Duodenal mucosa (tissue), 2 donors: Measurements from ENCODE around the gene AHI1.

ENCODE experiments used
- H3K27ac ChIP-seq: one replicate; pipeline ENCODE4 v1.7.0; 2013; ENCODE audit warnings: low read depth, low read length
- H3K27me3 ChIP-seq, 2 donors: one replicate each; pipeline ENCODE4 v1.7.0; 2013; ENCODE audit warnings: low read length in 2 of 2, control low read depth in 1 of 2; ENCODE audit not compliant: insufficient read depth in 2 of 2, control insufficient read depth in 1 of 2
- H3K36me3 ChIP-seq, 2 donors: one replicate each; pipeline ENCODE4 v1.7.0; 2013; ENCODE audit warnings: low read length in 2 of 2, control low read depth in 1 of 2; ENCODE audit not compliant: insufficient read depth in 2 of 2, control insufficient read depth in 1 of 2
- H3K4me1 ChIP-seq, 2 donors: one replicate each; pipeline ENCODE4 v1.7.0; 2013; ENCODE audit warnings: low read length in 2 of 2, control low read depth in 1 of 2; ENCODE audit not compliant: insufficient read depth in 2 of 2, control insufficient read depth in 1 of 2
- H3K4me3 ChIP-seq, 2 donors: one replicate each; pipeline ENCODE4 v1.7.0; 2013; ENCODE audit warnings: low read length in 2 of 2, low read depth in 1 of 2
- H3K9ac ChIP-seq, 2 donors: one replicate each; pipeline ENCODE4 v1.7.0; 2013; ENCODE audit warnings: low read length in 2 of 2, low read depth in 1 of 2
- H3K9me3 ChIP-seq, 2 donors: one replicate each; pipeline ENCODE4 v1.7.0; 2013; ENCODE audit warnings: low read length in 2 of 2, control low read depth in 1 of 2; ENCODE audit not compliant: control insufficient read depth in 1 of 2

Gene AHI1

GRCh38 chr6:135506270-135506997 lies 8.9 kb upstream of the AHI1 start:
- H3K9me3 ChIP-seq, result no peaks in the 10 kb centered on the region

GRCh38 chr6:135505648-135506047 lies 8.1 kb upstream of the AHI1 start:
- Histone ChIP-seq H3K9ac (peak overlapping the region in 1 of 2 donors; percentile 10), H3K36me3 (no peaks in the 10 kb centered on the region), H3K4me3 (no peak overlapping the region), H3K9me3 (no peaks in the 10 kb centered on the region), H3K27me3 (no peaks in the 10 kb centered on the region), H3K4me1 (peaks cover 14 to 15% of the 10 kb centered on the region in 2 donors), H3K27ac (no peak overlapping the region)

More at GRCh38 chr6:135506270-135506997, 8.9 kb upstream of the AHI1 start:
- Histone ChIP-seq H3K27me3 (no peaks in the 10 kb centered on the region), H3K9ac (peak overlapping the region in 1 of 2 donors; percentile 10), H3K27ac (no peak overlapping the region), H3K4me1 (peaks cover 14 to 15% of the 10 kb centered on the region in 2 donors), H3K4me3 (no peak overlapping the region), H3K36me3 (no peaks in the 10 kb centered on the region)

- Histone ChIP-seq H3K9ac (no peak overlapping the region), H3K27ac (no peak overlapping the region), H3K27me3 (no peaks in the 10 kb centered on the region), H3K36me3 (no peaks in the 10 kb centered on the region), H3K4me3 (no peak overlapping the region), H3K4me1 (peaks cover 14 to 15% of the 10 kb centered on the region in 2 donors), H3K9me3 (no peaks in the 10 kb centered on the region)
Observed at GRCh38 chr6:135505222-135505621, 7.7 kb upstream of the AHI1 start.

GRCh38 chr6:135504734-135505133 lies 7.2 kb upstream of the AHI1 start:
- Histone ChIP-seq H3K9me3 (no peaks in the 10 kb centered on the region), H3K27ac (no peak overlapping the region), H3K36me3 (no peaks in the 10 kb centered on the region), H3K27me3 (no peaks in the 10 kb centered on the region), H3K4me1 (peaks cover 14 to 15% of the 10 kb centered on the region in 2 donors), H3K9ac (no peak overlapping the region), H3K4me3 (no peak overlapping the region)

- Histone ChIP-seq H3K27me3 (no peaks in the 10 kb centered on the region), H3K27ac (no peak overlapping the region), H3K9ac (no peak overlapping the region), H3K36me3 (no peaks in the 10 kb centered on the region), H3K4me1 (peaks cover 18 to 19% of the 10 kb centered on the region in 2 donors), H3K9me3 (no peaks in the 10 kb centered on the region), H3K4me3 (no peak overlapping the region)
Observed at GRCh38 chr6:135503703-135504475, 6.3 kb upstream of the AHI1 start.

- Histone ChIP-seq H3K9ac (no peak overlapping the region), H3K27me3 (no peaks in the 10 kb centered on the region), H3K27ac (no peak overlapping the region), H3K9me3 (no peaks in the 10 kb centered on the region), H3K4me3 (no peak overlapping the region), H3K36me3 (no peaks in the 10 kb centered on the region), H3K4me1 (peaks cover 7 to 16% of the 10 kb centered on the region in 2 donors)
Observed at GRCh38 chr6:135499441-135500340, 2.2 kb upstream of the AHI1 start.

- no peaks in the 10 kb centered on the region for H3K27me3 ChIP-seq
Observed at GRCh38 chr6:135498185-135498841, 773 bp upstream of the AHI1 start.

GRCh38 chr6:135496800-135497411 lies 634 bp downstream of the AHI1 start:
- Histone ChIP-seq H3K36me3 (no peaks in the 10 kb centered on the region), H3K4me1 (peaks cover 7 to 16% of the 10 kb centered on the region in 2 donors), H3K9ac (peak overlapping the region; percentile 94 to 96), H3K9me3 (no peaks in the 10 kb centered on the region), H3K27ac (peak overlapping the region; percentile 91), H3K4me3 (peak overlapping the region; percentile 92 to 93), H3K27me3 (no peaks in the 10 kb centered on the region)

More at GRCh38 chr6:135498185-135498841, 773 bp upstream of the AHI1 start:
- H3K4me1 ChIP-seq, result peaks cover 7 to 16% of the 10 kb centered on the region in 2 donors
- peak overlapping the region; percentile 92 to 93 for H3K4me3 ChIP-seq
- H3K9me3 ChIP-seq, result no peaks in the 10 kb centered on the region
- peak overlapping the region; percentile 94 to 96 for H3K9ac ChIP-seq
- H3K27ac ChIP-seq, result peak overlapping the region; percentile 91
- no peaks in the 10 kb centered on the region for H3K36me3 ChIP-seq

- no peak overlapping the region for H3K4me3 ChIP-seq
- peaks cover 10 to 17% of the 10 kb centered on the region in 2 donors for H3K36me3 ChIP-seq
- H3K27me3 ChIP-seq, result no peaks in the 10 kb centered on the region
- no peak overlapping the region for H3K27ac ChIP-seq
- H3K9ac ChIP-seq, result no peak overlapping the region
- no peaks in the 10 kb centered on the region for H3K9me3 ChIP-seq
- H3K4me1 ChIP-seq, result peaks cover 0 to 7% of the 10 kb centered on the region in 2 donors
Observed at GRCh38 chr6:135493218-135493961, 4.2 kb downstream of the AHI1 start.
